CD4-positive, CD25-positive, alpha-beta regulatory T cell (primary cell): ENCODE measurements around the gene DMD. TPM values are rescaled to one million over a fixed set of nuclear protein-coding genes. Genes with fewer than 3 reads are reported as not detected.
A peak's percentile ranks its signal among the peaks of the same experiment; 100 is the strongest.

Experiments used
- ATAC-seq, 2 donors: fragments of 150-1000 bp; cut with Tn5 transposase; one replicate each; pipeline ENCODE4 v1.10.0; 2021; ENCODE audit warnings: low read depth in 2 of 2, moderate number of reproducible peaks in 2 of 2, moderate library complexity in 1 of 2
- DNase-seq, 3 donors: peaks; one replicate each; pipeline versions ENCODE4 v3.0.0 to v3.0.0-alpha.2; 2012 to 2022; ENCODE audit warnings: mixed read lengths in 1 of 3
- H3K27ac ChIP-seq: one replicate; pipeline ENCODE4 v1.7.0; 2013; ENCODE audit warnings: mild to moderate bottlenecking, low read length; ENCODE audit not compliant: insufficient read depth, poor library complexity, severe bottlenecking
- H3K27me3 ChIP-seq: one replicate; pipeline ENCODE4 v1.7.0; 2013; ENCODE audit warnings: low read length; ENCODE audit not compliant: control insufficient read depth, insufficient read depth
- H3K36me3 ChIP-seq: one replicate; pipeline ENCODE4 v1.7.0; 2013; ENCODE audit warnings: mild to moderate bottlenecking, low read length, moderate library complexity; ENCODE audit not compliant: control insufficient read depth, insufficient read depth
- H3K4me1 ChIP-seq: 2 replicates; pipeline ENCODE4 v1.7.0; 2013; ENCODE audit warnings: mild to moderate bottlenecking, low read length; ENCODE audit not compliant: insufficient read depth, control insufficient read depth, poor library complexity, severe bottlenecking
- H3K4me3 ChIP-seq: one replicate; pipeline ENCODE4 v1.7.0; 2013; ENCODE audit warnings: low read depth, mild to moderate bottlenecking, low read length, moderate library complexity
- H3K9me3 ChIP-seq, 2 experiments: 1 replicate in 1 of 2; 2 replicates in 1 of 2; pipeline ENCODE4 v1.7.0; 2013; ENCODE audit warnings: low read length in 2 of 2, mild to moderate bottlenecking in 1 of 2, moderate library complexity in 1 of 2; ENCODE audit not compliant: control insufficient read depth in 2 of 2
- H3K27ac Mint-ChIP-seq, 3 donors: one replicate each; pipeline ENCODE4 v1.8.0; 2020 to 2022; ENCODE audit warnings: mild to moderate bottlenecking in 3 of 3, mixed read lengths in 3 of 3, moderate library complexity in 2 of 3
- H3K27me3 Mint-ChIP-seq: one replicate; pipeline ENCODE4 v1.8.0; 2022; ENCODE audit warnings: mild to moderate bottlenecking, mixed read lengths
- H3K36me3 Mint-ChIP-seq: one replicate; pipeline ENCODE4 v1.8.0; 2020; ENCODE audit warnings: mixed read lengths
- H3K4me1 Mint-ChIP-seq, 4 donors: one replicate each; pipeline ENCODE4 v1.8.0; 2020 to 2022; ENCODE audit warnings: mixed read lengths in 4 of 4, mild to moderate bottlenecking in 1 of 4
- H3K4me3 Mint-ChIP-seq, 4 donors: one replicate each; pipeline ENCODE4 v1.8.0; 2020 to 2022; ENCODE audit warnings: mild to moderate bottlenecking in 4 of 4, mixed read lengths in 4 of 4, moderate library complexity in 3 of 4
- H3K9me3 Mint-ChIP-seq, 7 donors: one replicate each; pipeline ENCODE4 v1.8.0; 2020 to 2022; ENCODE audit warnings: mixed read lengths in 7 of 7, mild to moderate bottlenecking in 3 of 7, moderate library complexity in 2 of 7
- polyA plus RNA-seq, 4 donors: library from polyadenylated mRNA; unstranded; fragments of 300-500 nt; fragmentation: Illumina TruSeq; gene quantifications; one replicate each; pipeline ENCODE4 v1.2.3, GENCODE V29; 2021
- total RNA-seq: library from RNA; stranded (reverse); gene quantifications from one replicate; pipeline ENCODE4 v1.2.3, GENCODE V29; 2022

DMD gene
- total and polyA plus RNA-seq, 5 donors from 2014 or later, result 0.20 to 2.8 (median 0.98) TPM

DNA sequence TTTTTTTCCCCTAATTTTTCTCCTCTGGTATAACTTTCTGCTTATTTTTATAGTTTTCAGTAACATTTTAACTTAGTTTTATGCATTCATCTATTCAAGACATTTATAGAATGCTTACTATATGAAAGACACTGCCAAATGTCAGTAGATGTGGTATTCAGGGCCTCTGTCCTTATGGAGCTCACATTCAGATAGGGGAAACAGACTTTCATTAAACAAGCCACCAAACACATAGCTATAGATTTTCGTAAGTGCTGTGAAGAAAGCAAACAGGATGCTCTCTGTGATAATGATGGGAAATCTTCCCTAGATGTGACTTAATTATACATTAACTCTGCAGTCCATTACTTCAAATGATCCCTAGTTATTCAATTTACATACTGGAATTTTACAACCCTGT is 1777.5 kb downstream of the DMD start:
- no peak overlapping the region for H3K4me3 ChIP-seq
- H3K27me3 Mint-ChIP-seq, result peaks cover 3% of the 10 kb centered on the region
- no peaks in the 10 kb centered on the region for H3K36me3 Mint-ChIP-seq
- no peaks in the 10 kb centered on the region for H3K9me3 ChIP-seq
- no peaks in the 10 kb centered on the region for H3K36me3 ChIP-seq
- no peak overlapping the region for H3K27ac ChIP-seq
- DNase-seq (no peak), ATAC-seq (no peak)
- H3K4me3 Mint-ChIP-seq, result no peak overlapping the region
- H3K27me3 ChIP-seq, result no peaks in the 10 kb centered on the region
- no peaks in the 10 kb centered on the region for H3K4me1 ChIP-seq
- no peaks in the 10 kb centered on the region for H3K9me3 Mint-ChIP-seq
- no peaks in the 10 kb centered on the region for H3K4me1 Mint-ChIP-seq
- H3K27ac Mint-ChIP-seq, result no peak overlapping the region

DNA sequence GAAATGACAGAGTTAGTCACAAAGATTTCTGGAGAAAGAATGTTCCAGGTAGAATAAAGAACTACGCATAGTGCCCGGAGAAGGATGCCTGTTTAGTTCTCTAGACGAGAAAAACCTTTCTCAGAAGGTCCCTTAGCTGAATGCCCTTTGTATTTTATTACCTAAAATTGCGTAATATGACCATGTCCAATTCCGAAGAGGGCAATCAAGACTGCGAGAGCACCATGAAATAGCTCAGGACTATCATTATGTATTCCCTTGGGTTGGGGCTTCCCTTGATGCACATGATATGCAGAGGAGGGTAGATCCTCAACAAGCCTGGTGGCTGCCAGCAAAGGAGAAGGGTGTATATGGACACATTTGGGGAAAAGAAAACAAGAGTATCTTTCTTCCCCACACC is 1781.4 kb downstream of the DMD start:
- Mint-ChIP-seq H3K4me3 (no peak overlapping the region), H3K27ac (peak overlapping the region in 1 of 3 donors; percentile 38), H3K4me1 (no peaks in the 10 kb centered on the region), H3K36me3 (no peaks in the 10 kb centered on the region), H3K27me3 (no peaks in the 10 kb centered on the region), H3K9me3 (no peaks in the 10 kb centered on the region)
- Histone ChIP-seq H3K36me3 (no peaks in the 10 kb centered on the region), H3K4me1 (no peaks in the 10 kb centered on the region), H3K27me3 (no peaks in the 10 kb centered on the region), H3K4me3 (no peak overlapping the region), H3K9me3 (no peaks in the 10 kb centered on the region), H3K27ac (no peak overlapping the region)
- ATAC-seq (no peak), DNase-seq (no peak)

DNA sequence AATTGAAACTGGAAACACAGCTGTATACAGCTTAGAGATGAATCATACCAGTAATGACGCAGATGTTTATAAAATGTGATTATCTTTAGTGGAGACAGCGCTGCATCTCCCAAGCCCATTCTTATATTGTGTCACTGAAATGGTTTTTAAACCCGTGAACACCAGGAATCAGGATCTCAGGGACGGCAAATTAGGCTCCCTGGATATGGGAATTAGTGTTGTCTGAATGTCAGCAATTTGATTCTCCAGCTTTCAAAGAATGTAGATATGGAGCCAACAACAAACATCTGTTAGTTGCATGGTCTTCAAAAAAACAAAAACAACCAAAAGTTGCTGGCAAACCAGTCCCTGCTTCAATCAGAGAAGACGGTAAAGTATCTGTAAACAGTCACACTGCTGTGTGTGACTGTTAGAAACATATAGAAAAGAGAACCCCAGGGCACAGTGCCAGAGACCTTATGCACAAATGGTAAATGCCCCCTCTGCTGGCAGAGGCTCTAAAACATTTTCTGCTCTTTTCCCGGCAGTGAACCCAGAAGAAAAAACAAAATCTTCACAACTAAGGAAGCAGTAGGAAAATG is 1787.7 kb downstream of the DMD start:
- Histone ChIP-seq H3K27ac (no peak overlapping the region), H3K36me3 (no peaks in the 10 kb centered on the region), H3K9me3 (no peaks in the 10 kb centered on the region), H3K27me3 (no peaks in the 10 kb centered on the region), H3K4me1 (no peaks in the 10 kb centered on the region), H3K4me3 (no peak overlapping the region)
- H3K9me3 Mint-ChIP-seq, result no peaks in the 10 kb centered on the region
- no peak overlapping the region for H3K27ac Mint-ChIP-seq
- no peaks in the 10 kb centered on the region for H3K27me3 Mint-ChIP-seq
- DNase-seq (no peak), ATAC-seq (no peak)
- peaks cover 0 to 2% (median 0%) of the 10 kb centered on the region in 4 donors for H3K4me1 Mint-ChIP-seq
- no peaks in the 10 kb centered on the region for H3K36me3 Mint-ChIP-seq
- H3K4me3 Mint-ChIP-seq, result no peak overlapping the region

DNA sequence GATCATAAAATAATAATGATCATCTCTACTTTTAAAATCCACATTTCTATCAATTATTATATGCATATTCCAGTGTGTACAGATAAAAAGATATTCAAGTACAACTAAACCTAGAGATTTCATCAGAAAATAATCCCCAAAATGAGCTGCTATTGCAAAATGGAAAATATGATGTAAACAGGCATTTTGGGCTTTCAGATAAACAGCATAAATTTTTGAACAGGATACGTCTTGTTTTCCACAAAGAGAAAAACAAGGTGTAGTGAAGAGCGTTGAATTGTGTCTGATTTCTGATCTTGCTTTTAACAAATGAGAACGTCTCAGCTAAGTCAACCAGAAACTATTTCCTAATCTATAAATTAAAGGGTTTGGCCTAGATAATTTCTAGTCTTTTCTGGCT is 1789.9 kb downstream of the DMD start:
- H3K4me3 Mint-ChIP-seq, result no peak overlapping the region
- no peaks in the 10 kb centered on the region for H3K36me3 Mint-ChIP-seq
- no peaks in the 10 kb centered on the region for H3K27me3 Mint-ChIP-seq

GRCh38 chrX:31420711-31421151 is 1790.6 kb downstream of the DMD start:
- Histone ChIP-seq H3K27ac (no peak overlapping the region), H3K36me3 (no peaks in the 10 kb centered on the region), H3K9me3 (no peaks in the 10 kb centered on the region), H3K4me3 (no peak overlapping the region), H3K27me3 (no peaks in the 10 kb centered on the region), H3K4me1 (no peaks in the 10 kb centered on the region)
- Mint-ChIP-seq H3K27ac (no peak overlapping the region), H3K4me1 (peaks cover 0 to 2% (median 0%) of the 10 kb centered on the region in 4 donors), H3K4me3 (no peak overlapping the region), H3K36me3 (no peaks in the 10 kb centered on the region), H3K9me3 (peaks cover 0 to 2% (median 0%) of the 10 kb centered on the region in 7 donors), H3K27me3 (no peaks in the 10 kb centered on the region)
- ATAC-seq (no peak), DNase-seq (no peak)

More for the DNA sequence above, 1789.9 kb downstream of the DMD start:
- no peaks in the 10 kb centered on the region for H3K27me3 ChIP-seq
- H3K4me3 ChIP-seq, result no peak overlapping the region
- Mint-ChIP-seq H3K27ac (no peak overlapping the region), H3K4me1 (peaks cover 0 to 2% (median 0%) of the 10 kb centered on the region in 4 donors), H3K9me3 (peaks cover 0 to 2% (median 0%) of the 10 kb centered on the region in 7 donors)
- H3K36me3 ChIP-seq, result no peaks in the 10 kb centered on the region
- H3K4me1 ChIP-seq, result no peaks in the 10 kb centered on the region
- H3K9me3 ChIP-seq, result no peaks in the 10 kb centered on the region
- ATAC-seq (no peak), DNase-seq (no peak)
- no peak overlapping the region for H3K27ac ChIP-seq

DNA sequence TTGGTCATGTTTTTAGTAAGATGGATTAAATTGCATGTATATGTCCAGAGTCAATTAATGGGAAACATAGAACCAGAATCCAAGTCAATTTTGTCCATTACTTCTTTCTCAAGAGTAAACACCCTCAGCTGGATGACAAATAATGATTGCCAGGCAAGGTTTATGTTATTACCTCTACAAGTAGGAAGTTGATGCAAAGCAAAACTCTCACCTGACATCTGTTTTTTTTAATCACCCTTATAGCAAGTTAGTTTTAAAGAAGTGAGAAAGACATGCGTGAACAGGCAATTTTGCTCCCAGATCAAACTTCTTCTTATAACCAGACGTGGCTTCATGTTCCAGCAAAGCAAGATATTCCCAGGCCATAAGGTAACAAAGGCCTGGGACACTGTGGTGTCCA is 1791.0 kb downstream of the DMD start:
- no peak for DNase-seq
- H3K27me3 Mint-ChIP-seq, result no peaks in the 10 kb centered on the region
- Histone ChIP-seq H3K27me3 (no peaks in the 10 kb centered on the region), H3K27ac (no peak overlapping the region), H3K36me3 (no peaks in the 10 kb centered on the region), H3K4me3 (no peak overlapping the region), H3K9me3 (no peaks in the 10 kb centered on the region), H3K4me1 (no peaks in the 10 kb centered on the region)
- peaks cover 0 to 2% (median 0%) of the 10 kb centered on the region in 4 donors for H3K4me1 Mint-ChIP-seq
- H3K27ac Mint-ChIP-seq, result no peak overlapping the region
- H3K36me3 Mint-ChIP-seq, result no peaks in the 10 kb centered on the region
- ATAC-seq, result no peak
- H3K4me3 Mint-ChIP-seq, result no peak overlapping the region
- peaks cover 0 to 2% (median 0%) of the 10 kb centered on the region in 7 donors for H3K9me3 Mint-ChIP-seq

DNA sequence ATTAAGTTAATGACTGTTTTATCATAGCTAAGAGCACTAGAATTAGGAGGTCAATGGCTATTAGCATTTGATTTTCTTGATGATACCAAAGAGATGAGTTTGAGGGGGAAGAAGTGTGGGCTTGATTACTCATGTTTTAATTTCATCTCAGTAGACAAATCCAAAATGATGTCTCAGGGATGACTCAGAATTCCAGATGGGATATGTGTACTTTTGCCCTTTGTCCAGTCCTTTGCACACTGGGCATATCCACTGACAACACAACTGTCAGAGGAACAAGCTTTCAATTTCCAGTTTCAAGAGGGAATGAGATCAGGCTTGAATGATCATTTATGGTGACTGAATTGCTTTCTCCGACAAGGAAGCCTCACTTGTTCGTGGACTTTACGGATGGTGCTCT is 1814.2 kb downstream of the DMD start:
- Histone ChIP-seq H3K27ac (no peak overlapping the region), H3K27me3 (no peaks in the 10 kb centered on the region), H3K4me1 (no peaks in the 10 kb centered on the region), H3K4me3 (no peak overlapping the region), H3K36me3 (no peaks in the 10 kb centered on the region), H3K9me3 (no peaks in the 10 kb centered on the region)
- Mint-ChIP-seq H3K27me3 (no peaks in the 10 kb centered on the region), H3K4me3 (no peak overlapping the region), H3K9me3 (peaks cover 0 to 3% (median 0%) of the 10 kb centered on the region in 7 donors), H3K36me3 (no peaks in the 10 kb centered on the region), H3K4me1 (no peaks in the 10 kb centered on the region), H3K27ac (no peak overlapping the region)
- DNase-seq, result no peak
- ATAC-seq, result no peak

DNA sequence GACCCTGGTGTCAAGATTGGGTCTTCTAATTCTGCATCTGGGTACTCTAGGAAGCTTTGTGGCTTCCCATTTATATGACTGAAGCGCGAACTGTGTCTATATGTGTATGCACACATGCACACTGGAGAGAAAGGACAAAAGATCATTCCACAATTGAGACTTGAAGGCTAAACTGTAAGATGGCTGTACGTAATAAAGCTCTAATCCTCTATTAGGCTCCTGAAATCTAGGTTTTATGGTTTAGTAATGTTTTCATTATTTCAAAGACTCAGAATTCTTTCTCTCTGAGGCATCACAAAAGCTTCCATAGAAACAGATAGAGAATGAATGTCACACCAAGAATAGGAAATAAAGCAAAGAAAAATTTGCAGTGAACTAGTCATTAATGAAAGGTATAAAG is 1818.8 kb downstream of the DMD start:
- Histone ChIP-seq H3K4me3 (no peak overlapping the region), H3K9me3 (no peaks in the 10 kb centered on the region), H3K4me1 (no peaks in the 10 kb centered on the region), H3K36me3 (no peaks in the 10 kb centered on the region), H3K27ac (no peak overlapping the region), H3K27me3 (no peaks in the 10 kb centered on the region)
- DNase-seq, result no peak
- H3K27me3 Mint-ChIP-seq, result no peaks in the 10 kb centered on the region
- H3K27ac Mint-ChIP-seq, result no peak overlapping the region
- peaks cover 0 to 6% (median 0%) of the 10 kb centered on the region in 7 donors for H3K9me3 Mint-ChIP-seq
- no peaks in the 10 kb centered on the region for H3K36me3 Mint-ChIP-seq
- H3K4me3 Mint-ChIP-seq, result no peak overlapping the region
- no peak for ATAC-seq
- H3K4me1 Mint-ChIP-seq, result no peaks in the 10 kb centered on the region
